Activated naive CD4-positive, alpha-beta T cell treated with anti-CD3 and anti-CD28 coated beads, Interleukin-2, amount 50 U/mL, for 72 hours (primary cell): ENCODE measurements around the gene UBE2G2. TPM values are rescaled to one million over a fixed set of nuclear protein-coding genes. Genes with fewer than 3 reads are reported as not detected.

Experiments used
- ATAC-seq, 2 donors: fragments of 150-1000 bp; cut with Tn5 transposase; 2 replicates each; pipeline ENCODE4 v1.10.0; 2021; ENCODE audit warnings: mild to moderate bottlenecking in 2 of 2, moderate library complexity in 2 of 2
- DNase-seq, 2 donors: peaks; one replicate each; pipeline ENCODE4 v3.0.0; 2021 to 2022; ENCODE audit warnings: low spot score in 2 of 2
- H3K27ac Mint-ChIP-seq, 2 donors: one replicate each; pipeline ENCODE4 v1.8.0; 2022; ENCODE audit warnings: mild to moderate bottlenecking in 2 of 2, mixed read lengths in 2 of 2
- H3K36me3 Mint-ChIP-seq, 2 donors: one replicate each; pipeline ENCODE4 v1.8.0; 2022; ENCODE audit warnings: mixed read lengths in 2 of 2
- H3K9me3 Mint-ChIP-seq, 2 donors: one replicate each; pipeline ENCODE4 v1.8.0; 2022; ENCODE audit warnings: mixed read lengths in 2 of 2
- total RNA-seq, 2 donors: library from RNA; stranded (reverse); gene quantifications; one replicate each; pipeline ENCODE4 v1.2.3, GENCODE V29; 2022

Gene UBE2G2
- 100 to 1,000 TPM; 114 to 126 TPM for total RNA-seq

DNA sequence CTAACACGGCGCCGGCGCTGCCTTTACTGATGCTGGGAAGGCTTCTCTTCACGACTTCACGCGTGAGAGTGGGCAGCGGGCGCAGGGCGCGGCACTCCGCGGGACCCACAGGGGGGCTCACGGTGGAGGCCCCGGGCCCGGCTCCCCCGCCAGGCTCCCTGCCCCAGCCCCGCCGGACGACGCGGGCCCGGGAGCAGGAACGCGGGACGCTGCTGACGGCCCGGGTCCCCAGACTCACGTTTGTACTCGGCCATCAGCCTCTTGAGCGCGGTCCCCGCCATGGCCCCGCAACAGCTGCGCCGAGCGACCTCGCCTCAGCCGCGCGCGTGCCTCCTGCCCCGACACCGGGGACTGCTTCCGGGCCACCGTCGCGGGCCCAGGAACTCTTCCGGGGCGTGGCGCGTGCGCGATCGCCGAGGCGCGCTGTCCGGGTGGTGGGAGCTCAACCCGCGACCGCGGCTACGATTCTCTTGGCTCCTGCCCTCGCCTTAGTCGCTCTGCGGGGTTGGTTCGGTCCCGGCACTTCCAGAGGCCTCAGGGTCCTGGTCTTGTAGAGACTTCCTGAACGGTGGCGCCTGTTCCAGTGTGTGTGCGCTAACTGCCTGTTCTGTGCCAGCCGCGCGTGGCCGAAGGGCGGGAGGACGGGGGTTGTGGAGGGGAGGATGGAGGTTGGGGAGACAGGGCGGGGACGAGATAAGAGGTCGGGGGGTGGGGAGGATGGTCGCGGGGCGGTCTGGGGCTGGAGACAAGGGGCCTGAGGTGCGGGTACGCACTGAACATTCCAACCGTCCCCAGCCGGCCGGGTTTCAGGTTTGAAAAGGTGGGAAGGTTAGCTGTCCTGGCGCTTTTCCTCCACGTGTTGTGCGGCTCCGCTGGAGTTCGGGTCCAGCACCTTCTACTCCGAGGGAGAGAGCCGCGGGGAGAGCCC is at the start of gene UBE2G2:
UBE2G2 (minus strand) TSS at position 353 of the 928 bp plus-strand sequence; CDS start at position 281, 72 bp downstream.
- Mint-ChIP-seq H3K27ac (peak within 1 kb of the TSS; percentile 86 to 88), H3K36me3 (peaks cover 36 to 59% of the 10 kb centered on the region in 2 donors), H3K9me3 (no peaks in the 10 kb centered on the region)
- DNase-seq = peak; percentile 90 to 95
- ATAC-seq = peak; percentile 98 to 99

DNA sequence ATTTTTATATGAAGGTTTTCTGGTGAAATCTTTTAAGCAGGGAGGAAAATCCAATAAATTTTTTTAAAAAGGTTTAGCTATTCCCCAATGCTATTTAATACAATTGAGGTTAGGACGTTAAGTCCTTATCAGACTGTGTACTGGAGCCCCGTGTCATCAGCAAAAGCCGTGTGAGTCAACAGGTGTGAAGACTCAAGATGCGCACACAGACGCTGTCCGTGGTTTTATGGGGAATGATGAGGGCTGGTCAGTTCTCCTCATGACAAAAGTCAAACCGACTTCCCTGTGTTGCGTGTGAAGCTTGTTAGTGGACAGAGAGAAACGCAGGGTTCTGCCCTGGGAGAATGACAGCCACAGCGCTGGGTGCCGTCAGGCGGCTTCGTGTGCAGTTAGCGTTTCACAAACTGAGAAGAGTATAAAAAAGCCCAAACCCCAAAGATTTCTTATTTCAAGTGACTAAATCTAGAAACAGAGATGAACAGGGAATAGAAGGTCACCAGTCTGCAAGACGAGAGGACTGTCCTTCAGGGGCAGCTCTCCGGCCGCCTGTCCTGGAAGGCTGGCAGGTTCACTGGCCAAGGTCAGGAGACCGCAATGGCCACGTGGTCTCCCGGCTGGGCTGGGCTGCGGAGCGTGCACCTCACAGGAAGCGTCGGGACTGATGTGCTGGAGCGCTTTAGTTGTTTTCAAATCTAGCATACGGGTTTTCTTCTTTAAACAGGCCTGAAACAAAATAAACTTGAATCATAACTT is 49.5 kb upstream of the UBE2G2 start:
- Mint-ChIP-seq H3K9me3 (no peaks in the 10 kb centered on the region), H3K36me3 (peaks cover 11 to 42% of the 10 kb centered on the region in 2 donors), H3K27ac (no peak overlapping the region)
- ATAC-seq = peak in 1 of 2 donors; percentile 5
- no peak for DNase-seq

- ATAC-seq = no peak
Measured at GRCh38 chr21:44850208-44850800, 48.7 kb upstream of the UBE2G2 start.

DNA sequence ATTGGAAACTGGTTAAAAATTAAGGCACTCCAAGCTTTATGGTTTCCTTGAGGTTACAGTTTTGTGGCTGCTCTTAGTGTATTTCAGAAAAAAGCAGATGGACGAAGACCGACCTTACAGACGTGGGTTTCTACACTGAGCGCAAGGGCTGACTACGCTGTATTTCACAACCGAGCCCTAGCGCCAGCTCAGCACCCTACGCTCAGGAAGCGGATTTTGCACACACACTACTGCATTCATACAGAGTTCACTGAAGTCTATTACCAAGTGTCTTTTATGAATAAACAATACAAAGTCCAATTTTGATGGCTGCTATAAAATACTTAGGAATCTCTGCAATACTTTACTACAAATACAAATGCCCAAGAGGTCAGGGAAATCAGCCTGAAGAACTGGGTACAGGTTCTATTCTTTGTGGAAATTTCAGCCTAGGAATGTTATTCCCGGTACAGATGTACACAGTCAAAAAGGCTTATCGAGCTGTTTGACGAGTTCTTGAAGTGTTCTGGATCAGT is 48.1 kb upstream of the UBE2G2 start:
- ATAC-seq (no peak), DNase-seq (peak in 1 of 2 donors; percentile 39)
- no peak overlapping the region for H3K27ac Mint-ChIP-seq
- peaks cover 11 to 34% of the 10 kb centered on the region in 2 donors for H3K36me3 Mint-ChIP-seq
- no peaks in the 10 kb centered on the region for H3K9me3 Mint-ChIP-seq

More at GRCh38 chr21:44850208-44850800, 48.7 kb upstream of the UBE2G2 start:
- Mint-ChIP-seq H3K36me3 (peaks cover 11 to 38% of the 10 kb centered on the region in 2 donors), H3K9me3 (no peaks in the 10 kb centered on the region), H3K27ac (no peak overlapping the region)
- peak in 1 of 2 donors; percentile 37 for DNase-seq

- DNase-seq (peak in 1 of 2 donors; percentile 31), ATAC-seq (no peak)
- Mint-ChIP-seq H3K27ac (no peak overlapping the region), H3K36me3 (peaks cover 8 to 27% of the 10 kb centered on the region in 2 donors), H3K9me3 (no peaks in the 10 kb centered on the region)
Measured at GRCh38 chr21:44848821-44849521, 47.4 kb upstream of the UBE2G2 start.

DNA sequence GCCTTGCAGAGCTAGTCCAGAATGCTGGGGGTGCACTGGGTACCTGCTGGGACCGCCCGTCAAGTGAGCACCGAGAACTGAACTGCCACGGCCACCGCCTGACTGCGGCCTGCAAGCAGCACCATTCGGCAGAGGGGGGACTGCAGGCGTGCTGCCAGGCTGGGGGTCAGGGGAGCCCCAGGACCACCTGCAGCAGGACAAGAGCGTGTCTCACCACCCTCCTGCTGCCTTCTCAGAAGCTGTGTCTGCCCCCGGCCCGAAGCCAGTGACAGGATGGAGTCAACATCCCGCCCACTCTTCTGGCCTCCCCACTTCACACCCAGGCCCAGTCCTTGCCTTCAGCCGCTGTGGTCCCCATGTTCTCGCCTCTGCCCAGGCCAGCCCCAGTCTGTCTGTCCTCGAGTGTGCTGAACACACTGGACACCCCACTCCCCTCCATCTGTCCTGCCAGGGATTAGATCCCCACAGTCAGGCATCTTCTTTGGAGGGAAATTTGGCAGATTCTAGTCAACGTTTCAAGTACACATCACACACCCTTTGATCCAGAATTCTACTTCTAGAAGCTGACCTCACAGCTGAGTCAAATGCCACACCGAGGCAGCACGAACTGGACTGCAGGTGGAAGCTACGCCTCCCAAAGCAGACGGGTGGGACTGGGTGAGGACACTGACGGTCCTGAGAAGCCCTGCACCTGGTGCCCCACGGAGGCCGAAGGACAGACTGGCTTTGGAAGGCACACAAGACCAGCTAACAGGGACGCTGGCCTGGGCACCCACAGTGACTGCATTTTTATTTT is 45.8 kb upstream of the UBE2G2 start:
- peaks cover 5 to 17% of the 10 kb centered on the region in 2 donors for H3K36me3 Mint-ChIP-seq
- peak overlapping the region in 1 of 2 donors; percentile 85 for H3K27ac Mint-ChIP-seq
- ATAC-seq (no peak), DNase-seq (peak in 1 of 2 donors; percentile 52)
- H3K9me3 Mint-ChIP-seq = no peaks in the 10 kb centered on the region

GRCh38 chr21:44846485-44847260 is 45.1 kb upstream of the UBE2G2 start:
- DNase-seq = peak in 1 of 2 donors; percentile 45
- peak; percentile 55 to 71 for ATAC-seq
- Mint-ChIP-seq H3K27ac (peak overlapping the region; percentile 33 to 85), H3K9me3 (no peaks in the 10 kb centered on the region), H3K36me3 (peaks cover 5 to 9% of the 10 kb centered on the region in 2 donors)

DNA sequence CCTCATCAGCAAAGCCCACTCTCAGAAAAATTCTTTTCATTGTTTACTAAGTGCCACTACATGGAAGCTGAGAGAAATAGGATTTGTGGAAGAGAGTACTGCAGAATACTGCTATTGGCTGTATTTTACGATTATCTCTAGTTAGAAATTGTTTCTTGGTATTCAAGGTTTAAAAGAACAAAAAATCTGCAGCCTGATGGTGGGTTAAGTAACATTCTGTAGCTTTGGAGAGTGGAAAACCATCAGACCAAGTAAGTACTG is 44.5 kb upstream of the UBE2G2 start:
- ATAC-seq (no peak), DNase-seq (peak in 1 of 2 donors; percentile 53)
- peaks cover 4% of the 10 kb centered on the region in 2 donors for H3K36me3 Mint-ChIP-seq
- H3K27ac Mint-ChIP-seq = peak overlapping the region; percentile 33 to 85
- H3K9me3 Mint-ChIP-seq = no peaks in the 10 kb centered on the region

- H3K36me3 Mint-ChIP-seq = no peaks in the 10 kb centered on the region
- no peaks in the 10 kb centered on the region for H3K9me3 Mint-ChIP-seq
- DNase-seq (peak; percentile 69 to 75), ATAC-seq (peak; percentile 79 to 87)
- peak overlapping the region in 1 of 2 donors; percentile 85 for H3K27ac Mint-ChIP-seq
Measured at GRCh38 chr21:44845418-44846223, 44.0 kb upstream of the UBE2G2 start.

GRCh38 chr21:44844256-44844655 is 42.6 kb upstream of the UBE2G2 start:
- H3K36me3 Mint-ChIP-seq = no peaks in the 10 kb centered on the region
- ATAC-seq (no peak), DNase-seq (no peak)
- no peaks in the 10 kb centered on the region for H3K9me3 Mint-ChIP-seq
- H3K27ac Mint-ChIP-seq = no peak overlapping the region

GRCh38 chr21:44842721-44843445 is 41.3 kb upstream of the UBE2G2 start:
- no peaks in the 10 kb centered on the region for H3K36me3 Mint-ChIP-seq
- no peak overlapping the region for H3K27ac Mint-ChIP-seq
- DNase-seq (no peak), ATAC-seq (no peak)
- H3K9me3 Mint-ChIP-seq = no peaks in the 10 kb centered on the region

DNA sequence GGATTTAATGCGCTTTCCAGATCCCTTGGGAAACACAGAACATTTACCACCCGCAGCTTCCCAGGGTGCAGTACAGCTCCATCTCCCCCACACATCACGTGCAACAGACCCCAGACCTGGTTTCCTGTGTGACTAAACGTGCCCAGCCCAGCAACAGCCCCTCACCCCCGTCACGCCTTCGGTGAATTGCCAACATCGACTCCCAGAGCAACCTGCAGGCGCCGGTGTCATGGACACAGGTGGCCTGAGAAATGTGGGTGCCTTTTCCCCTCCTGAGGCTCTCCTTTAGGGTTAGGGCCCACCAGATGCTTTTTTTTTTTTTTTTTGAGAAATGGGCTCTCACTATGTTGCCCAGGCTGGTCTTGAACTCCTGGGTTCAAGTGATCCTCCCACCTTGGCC is 40.5 kb upstream of the UBE2G2 start:
- ATAC-seq (no peak), DNase-seq (no peak)
- Mint-ChIP-seq H3K27ac (no peak overlapping the region), H3K9me3 (no peaks in the 10 kb centered on the region), H3K36me3 (no peaks in the 10 kb centered on the region)

DNA sequence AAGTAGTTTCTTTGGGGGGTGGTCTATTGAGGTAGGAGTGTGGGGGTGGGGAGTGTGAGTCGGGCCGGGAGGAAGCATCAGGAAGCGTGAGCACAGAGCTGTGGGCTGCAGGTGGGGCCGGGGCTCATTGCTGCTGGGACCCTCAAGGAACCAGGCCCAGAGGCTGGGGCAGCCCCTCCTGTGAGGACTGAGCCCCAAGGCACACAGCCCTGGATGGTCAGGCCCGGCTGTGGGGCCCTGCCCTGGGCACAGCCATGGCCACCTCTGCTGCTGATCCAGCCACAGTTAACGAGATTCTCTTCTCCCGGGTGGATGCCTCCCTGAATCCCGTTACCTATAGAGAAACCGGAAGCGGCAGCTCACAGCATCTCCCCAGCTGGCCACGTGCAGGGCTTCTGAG is 39.2 kb upstream of the UBE2G2 start:
- no peaks in the 10 kb centered on the region for H3K36me3 Mint-ChIP-seq
- ATAC-seq = no peak
- DNase-seq = no peak
- no peaks in the 10 kb centered on the region for H3K9me3 Mint-ChIP-seq
- no peak overlapping the region for H3K27ac Mint-ChIP-seq

- Mint-ChIP-seq H3K9me3 (no peaks in the 10 kb centered on the region), H3K27ac (peak overlapping the region in 1 of 2 donors; percentile 33), H3K36me3 (no peaks in the 10 kb centered on the region)
- ATAC-seq = no peak
- DNase-seq = no peak
Measured at GRCh38 chr21:44838951-44839350, 37.3 kb upstream of the UBE2G2 start.
